Measurements from ENCODE around the gene ATP2B1.

Gene ATP2B1

GRCh38 chr12:89673603-89674002 lies 35.0 kb downstream of the ATP2B1 start:
- Mint-ChIP-seq H3K4me1 (peaks cover 40% of the 10 kb centered on the region), H3K27me3 (ENCODE audit: low read depth) (no peaks in the 10 kb centered on the region), H3K36me3 (ENCODE audit: low read depth) (peaks cover 31% of the 10 kb centered on the region), H3K9me3 (peaks cover 6% of the 10 kb centered on the region), H3K4me3 (no peak overlapping the region), H3K27ac (no peak overlapping the region)
- no peak for TF ChIP-seq CTCF (IDR thresholded peaks at IDR 0.05; ENCODE audit: unreplicated experiment in 3 of 3)

GRCh38 chr12:89672589-89672979 lies 36.1 kb downstream of the ATP2B1 start:
- Mint-ChIP-seq H3K4me1 (peaks cover 41% of the 10 kb centered on the region), H3K27ac (no peak overlapping the region), H3K9me3 (no peaks in the 10 kb centered on the region), H3K27me3 (ENCODE audit: low read depth) (no peaks in the 10 kb centered on the region), H3K4me3 (no peak overlapping the region), H3K36me3 (ENCODE audit: low read depth) (peaks cover 30% of the 10 kb centered on the region)
- no peak for TF ChIP-seq CTCF (IDR thresholded peaks at IDR 0.05; ENCODE audit: unreplicated experiment in 3 of 3)

- H3K9me3 Mint-ChIP-seq, result no peaks in the 10 kb centered on the region
- H3K36me3 Mint-ChIP-seq (ENCODE audit: low read depth), result peaks cover 36% of the 10 kb centered on the region
- no peak for TF ChIP-seq CTCF (IDR thresholded peaks at IDR 0.05; ENCODE audit: unreplicated experiment in 3 of 3)
- no peaks in the 10 kb centered on the region for H3K27me3 Mint-ChIP-seq (ENCODE audit: low read depth)
- H3K27ac Mint-ChIP-seq, result no peak overlapping the region
- H3K4me3 Mint-ChIP-seq, result no peak overlapping the region
- peaks cover 45% of the 10 kb centered on the region for H3K4me1 Mint-ChIP-seq
These were observed 37.2 kb downstream of the ATP2B1 start for GRCh38 chr12:89671469-89671868.

- H3K36me3 Mint-ChIP-seq (ENCODE audit: low read depth), result peaks cover 43% of the 10 kb centered on the region
- no peaks in the 10 kb centered on the region for H3K27me3 Mint-ChIP-seq (ENCODE audit: low read depth)
- no peak for TF ChIP-seq CTCF (IDR thresholded peaks at IDR 0.05; ENCODE audit: unreplicated experiment in 3 of 3)
- H3K4me3 Mint-ChIP-seq, result no peak overlapping the region
- no peaks in the 10 kb centered on the region for H3K9me3 Mint-ChIP-seq
- H3K27ac Mint-ChIP-seq, result no peak overlapping the region
- peaks cover 55% of the 10 kb centered on the region for H3K4me1 Mint-ChIP-seq
These were observed 39.4 kb downstream of the ATP2B1 start for GRCh38 chr12:89669197-89669596.

GRCh38 chr12:89665556-89665955 lies 43.1 kb downstream of the ATP2B1 start:
- H3K36me3 Mint-ChIP-seq (ENCODE audit: low read depth), result peaks cover 41% of the 10 kb centered on the region
- TF ChIP-seq CTCF (IDR thresholded peaks at IDR 0.05; ENCODE audit: unreplicated experiment in 3 of 3), result no peak
- H3K27me3 Mint-ChIP-seq (ENCODE audit: low read depth), result no peaks in the 10 kb centered on the region
- H3K4me1 Mint-ChIP-seq, result peaks cover 50% of the 10 kb centered on the region
- H3K4me3 Mint-ChIP-seq, result no peak overlapping the region
- no peaks in the 10 kb centered on the region for H3K9me3 Mint-ChIP-seq
- H3K27ac Mint-ChIP-seq, result no peak overlapping the region

GRCh38 chr12:89664441-89664840 lies 44.2 kb downstream of the ATP2B1 start:
- Mint-ChIP-seq H3K9me3 (no peaks in the 10 kb centered on the region), H3K4me3 (no peak overlapping the region), H3K27me3 (ENCODE audit: low read depth) (no peaks in the 10 kb centered on the region), H3K36me3 (ENCODE audit: low read depth) (peaks cover 33% of the 10 kb centered on the region), H3K4me1 (peaks cover 53% of the 10 kb centered on the region), H3K27ac (no peak overlapping the region)
- TF ChIP-seq CTCF (IDR thresholded peaks at IDR 0.05; ENCODE audit: unreplicated experiment in 3 of 3), result no peak
